IPS DF 4.7 (cell line): ENCODE results near the gene ITGAD.
"Not testable (repeated sequence)": the region's sequence is repeated elsewhere in the genome, so short reads cannot be mapped to it uniquely, and the experiment has no call there.

Experiments
- DNase-seq: peaks from one replicate; pipeline ENCODE4 v3.0.0-alpha.2; 2013; ENCODE audit warnings: low spot score; ENCODE audit errors: extremely low read depth

Gene ITGAD

GRCh38 chr16:31403590-31404352 is 10.6 kb downstream of the ITGAD start:
- DNase-seq, result no peak

- DNase-seq, result no peak
Observed at GRCh38 chr16:31404353-31405064, 11.4 kb downstream of the ITGAD start.

- DNase-seq, result no peak
Observed at GRCh38 chr16:31407406-31407805, 14.3 kb downstream of the ITGAD start.

GRCh38 chr16:31409433-31409832 is 16.3 kb downstream of the ITGAD start:
- DNase-seq, result no peak

- no peak for DNase-seq
Observed at GRCh38 chr16:31410082-31410481, 16.9 kb downstream of the ITGAD start.

GRCh38 chr16:31411024-31411844 is 18.1 kb downstream of the ITGAD start:
- no peak for DNase-seq

GRCh38 chr16:31412750-31413149 is 19.6 kb downstream of the ITGAD start:
- no peak for DNase-seq

- no peak for DNase-seq
Observed at GRCh38 chr16:31413381-31413780, 20.2 kb downstream of the ITGAD start.

GRCh38 chr16:31413943-31414342 is 20.8 kb downstream of the ITGAD start:
- DNase-seq, result no peak

GRCh38 chr16:31414706-31415105 is 21.6 kb downstream of the ITGAD start:
- no peak for DNase-seq

- DNase-seq, result no peak
Observed at GRCh38 chr16:31416371-31416770, 23.2 kb downstream of the ITGAD start.

- DNase-seq, result not testable (repeated sequence)
Observed at GRCh38 chr16:31417036-31417435, 23.9 kb downstream of the ITGAD start.

GRCh38 chr16:31417916-31418315 is 24.8 kb downstream of the ITGAD start:
- no peak for DNase-seq

GRCh38 chr16:31420037-31420436 is 26.9 kb downstream of the ITGAD start:
- no peak for DNase-seq

- DNase-seq, result no peak
Observed at GRCh38 chr16:31421587-31421986, 28.5 kb downstream of the ITGAD start.

GRCh38 chr16:31423241-31423640 is 30.1 kb downstream of the ITGAD start:
- no peak for DNase-seq

GRCh38 chr16:31423801-31424200 is 30.7 kb downstream of the ITGAD start:
- no peak for DNase-seq

- no peak for DNase-seq
Observed at GRCh38 chr16:31427441-31428278, 34.5 kb downstream of the ITGAD start.

- no peak for DNase-seq
Observed at GRCh38 chr16:31428279-31428597, 35.1 kb downstream of the ITGAD start, which contains the start of gene COX6A2. TSS of gene COX6A2 (minus strand) at chr16:31428360. CDS start at chr16:31428325, 35 bp downstream.

GRCh38 chr16:31428638-31429247 is 35.6 kb downstream of the ITGAD start:
- DNase-seq, result no peak

- DNase-seq, result no peak
Observed at GRCh38 chr16:31429314-31429713, 36.2 kb downstream of the ITGAD start.
